ENCODE results near the gene RBPMS2.
"Not testable (repeated sequence)": the region's sequence is repeated elsewhere in the genome, so short reads cannot be mapped to it uniquely, and the experiment has no call there.

RBPMS2 gene

DNA sequence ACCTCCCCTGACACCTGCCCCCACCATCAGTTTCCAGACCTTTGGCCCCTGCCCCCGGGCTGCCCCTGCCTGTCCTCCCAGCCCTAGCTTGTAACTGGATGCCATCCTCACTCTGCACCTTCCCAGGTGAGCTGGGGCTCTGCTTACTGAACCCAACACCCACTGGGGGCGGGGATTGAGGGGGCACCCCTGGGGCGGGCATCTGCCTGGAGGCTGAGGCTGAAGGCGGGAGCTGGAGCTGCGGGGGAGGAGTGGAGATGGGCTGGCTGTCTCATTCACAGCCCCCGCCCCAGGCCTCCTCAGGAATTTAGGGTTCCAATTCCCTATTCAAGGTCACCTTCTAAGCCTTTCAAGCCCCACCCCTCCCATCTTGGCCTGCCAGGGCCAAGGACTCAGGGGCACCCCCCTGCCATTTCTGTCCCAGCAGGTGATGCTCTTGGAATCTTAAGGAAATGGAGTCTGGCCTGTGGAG, 32.4 kb upstream of the RBPMS2 start:
- TF ChIP-seq POLR2A (IDR thresholded peaks at IDR 0.05; ENCODE audit: low read depth, low read length), result no peak
- no peak for TF ChIP-seq POLR2AphosphoS5 (IDR thresholded peaks at IDR 0.05; ENCODE audit: low read depth, low read length)
- no peak for TF ChIP-seq TAF1 (IDR thresholded peaks at IDR 0.05; ENCODE audit: low read depth, low read length)
- no peak for TF ChIP-seq SPI1 (IDR thresholded peaks at IDR 0.05; ENCODE audit: low read depth, low read length)
- TF ChIP-seq POU2F2 (IDR thresholded peaks at IDR 0.05; ENCODE audit: low read depth, low read length), result no peak
- TF ChIP-seq PAX5 (IDR thresholded peaks at IDR 0.05; ENCODE audit: insufficient read depth, low read length, severe bottlenecking), result no peak
- FAIRE-seq (no peak), DNase-seq (ENCODE audit: insufficient read length, low spot score) (no peak)

DNA sequence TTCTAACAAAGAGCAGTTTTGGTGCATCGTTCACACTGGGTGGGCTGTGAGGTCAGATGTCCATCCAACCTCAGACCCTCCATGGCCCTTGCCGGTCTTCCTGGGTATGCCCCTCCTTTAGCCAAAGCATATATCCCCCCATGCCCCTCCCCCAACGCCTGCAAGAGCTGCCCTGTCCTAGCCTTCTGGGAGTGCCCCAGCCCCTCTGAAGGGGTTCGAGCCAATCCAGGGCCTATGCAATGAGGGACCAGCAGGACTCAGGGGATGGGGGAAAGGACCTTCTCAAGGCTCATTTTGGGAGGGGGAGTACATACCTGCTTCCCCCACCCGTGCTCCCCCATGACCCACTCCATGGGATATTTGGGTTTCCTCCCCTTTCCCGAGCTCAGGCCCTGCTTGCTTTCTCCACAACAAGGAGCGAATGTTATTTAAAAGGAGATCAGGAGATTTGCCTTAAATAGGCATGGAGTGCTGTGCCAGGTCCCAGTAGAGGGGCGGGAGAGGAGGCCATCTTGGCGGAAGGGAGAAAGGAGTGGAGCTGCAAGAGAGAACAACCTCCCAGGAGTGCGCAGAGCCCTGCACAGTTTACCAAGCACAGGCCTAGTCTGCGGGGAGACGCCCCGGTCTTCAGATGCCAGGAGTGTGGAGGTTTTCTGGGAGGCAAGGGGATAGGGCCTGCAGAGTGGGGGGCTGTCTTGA, 31.8 kb upstream of the RBPMS2 start:
- no peak for FAIRE-seq
- no peak for TF ChIP-seq POU2F2 (IDR thresholded peaks at IDR 0.05; ENCODE audit: low read depth, low read length)
- TF ChIP-seq TAF1 (IDR thresholded peaks at IDR 0.05; ENCODE audit: low read depth, low read length), result no peak
- DNase-seq (ENCODE audit: insufficient read length, low spot score), result no peak

DNA sequence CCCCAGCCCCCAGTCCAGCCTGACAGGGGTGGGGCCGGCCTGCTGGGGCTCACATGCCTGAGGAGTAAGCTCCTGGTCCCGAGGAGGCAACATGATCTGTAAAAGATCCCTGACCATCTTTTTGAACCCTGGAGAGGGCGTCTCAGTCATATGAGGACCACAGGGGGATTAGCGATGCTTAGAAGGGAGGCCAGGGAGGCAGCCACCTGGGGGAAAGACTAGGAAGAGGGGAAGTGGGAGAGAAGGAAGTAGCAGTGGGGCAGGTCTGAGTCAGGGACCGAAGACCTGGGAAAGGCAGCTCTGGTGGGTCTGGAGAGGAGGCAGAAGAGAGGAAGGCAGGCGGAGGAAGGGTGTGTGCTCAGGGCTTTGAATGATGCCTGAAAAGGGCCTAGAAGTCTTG, 31.1 kb upstream of the RBPMS2 start:
- no peak for TF ChIP-seq SPI1 (IDR thresholded peaks at IDR 0.05; ENCODE audit: low read depth, low read length)
- TF ChIP-seq TAF1 (IDR thresholded peaks at IDR 0.05; ENCODE audit: low read depth, low read length), result no peak
- TF ChIP-seq POLR2AphosphoS5 (IDR thresholded peaks at IDR 0.05; ENCODE audit: low read depth, low read length), result no peak
- TF ChIP-seq POLR2A (IDR thresholded peaks at IDR 0.05; ENCODE audit: low read depth, low read length), result no peak
- TF ChIP-seq PAX5 (IDR thresholded peaks at IDR 0.05; ENCODE audit: insufficient read depth, low read length, severe bottlenecking), result no peak
- no peak for TF ChIP-seq POU2F2 (IDR thresholded peaks at IDR 0.05; ENCODE audit: low read depth, low read length)
- DNase-seq (ENCODE audit: insufficient read length, low spot score) (no peak), FAIRE-seq (no peak)

DNA sequence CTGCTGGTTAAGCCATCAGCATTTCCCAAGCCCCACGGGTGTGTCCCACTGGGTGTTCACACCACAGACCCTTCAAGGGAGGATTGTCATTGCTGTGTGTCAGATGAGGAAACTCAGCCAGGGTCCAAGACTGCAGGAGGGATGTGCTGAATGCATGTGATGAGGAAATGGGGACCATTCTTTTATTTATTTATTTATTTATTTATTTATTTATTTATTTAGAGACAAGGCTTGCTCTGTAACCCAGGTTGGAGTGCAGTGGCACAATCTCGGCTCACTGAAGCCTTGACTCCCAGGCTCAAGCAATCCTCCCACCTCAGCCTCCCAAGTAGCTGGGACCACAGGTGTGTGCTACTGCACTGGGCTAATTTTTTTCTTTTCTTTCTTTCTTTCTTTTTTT, 29.2 kb upstream of the RBPMS2 start:
- TF ChIP-seq PAX5 (IDR thresholded peaks at IDR 0.05; ENCODE audit: insufficient read depth, low read length, severe bottlenecking) (no peak), SPI1 (IDR thresholded peaks at IDR 0.05; ENCODE audit: low read depth, low read length) (no peak), TAF1 (IDR thresholded peaks at IDR 0.05; ENCODE audit: low read depth, low read length) (no peak), POU2F2 (IDR thresholded peaks at IDR 0.05; ENCODE audit: low read depth, low read length) (no peak), POLR2A (IDR thresholded peaks at IDR 0.05; ENCODE audit: low read depth, low read length) (no peak), POLR2AphosphoS5 (IDR thresholded peaks at IDR 0.05; ENCODE audit: low read depth, low read length) (no peak)
- no peak for DNase-seq (ENCODE audit: insufficient read length, low spot score)
- FAIRE-seq, result no peak

DNA sequence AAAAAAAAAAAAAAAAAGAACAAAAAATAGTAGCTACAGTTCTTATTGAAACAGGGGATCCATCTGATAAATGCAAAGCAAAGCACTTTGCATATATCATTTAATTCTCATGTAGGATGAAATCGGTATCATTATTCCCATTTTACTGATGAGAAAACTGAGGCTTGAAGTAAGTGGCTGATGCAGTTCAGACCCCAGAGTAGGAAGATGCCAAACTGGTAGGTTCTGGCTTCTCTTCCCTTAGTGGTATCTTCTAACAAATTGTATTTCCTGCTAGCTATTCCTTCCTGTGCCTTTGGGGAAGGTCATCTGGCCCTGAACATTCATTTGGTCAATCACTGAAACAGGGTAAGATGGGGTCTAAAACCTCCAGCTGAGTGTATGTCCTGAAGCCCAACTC, 28.1 kb upstream of the RBPMS2 start:
- DNase-seq (ENCODE audit: insufficient read length, low spot score) (no peak), FAIRE-seq (no peak)
- no peak for TF ChIP-seq POU2F2 (IDR thresholded peaks at IDR 0.05; ENCODE audit: low read depth, low read length)
- no peak for TF ChIP-seq POLR2AphosphoS5 (IDR thresholded peaks at IDR 0.05; ENCODE audit: low read depth, low read length)
- no peak for TF ChIP-seq SPI1 (IDR thresholded peaks at IDR 0.05; ENCODE audit: low read depth, low read length)
- TF ChIP-seq POLR2A (IDR thresholded peaks at IDR 0.05; ENCODE audit: low read depth, low read length), result no peak
- no peak for TF ChIP-seq TAF1 (IDR thresholded peaks at IDR 0.05; ENCODE audit: low read depth, low read length)
- no peak for TF ChIP-seq PAX5 (IDR thresholded peaks at IDR 0.05; ENCODE audit: insufficient read depth, low read length, severe bottlenecking)

DNA sequence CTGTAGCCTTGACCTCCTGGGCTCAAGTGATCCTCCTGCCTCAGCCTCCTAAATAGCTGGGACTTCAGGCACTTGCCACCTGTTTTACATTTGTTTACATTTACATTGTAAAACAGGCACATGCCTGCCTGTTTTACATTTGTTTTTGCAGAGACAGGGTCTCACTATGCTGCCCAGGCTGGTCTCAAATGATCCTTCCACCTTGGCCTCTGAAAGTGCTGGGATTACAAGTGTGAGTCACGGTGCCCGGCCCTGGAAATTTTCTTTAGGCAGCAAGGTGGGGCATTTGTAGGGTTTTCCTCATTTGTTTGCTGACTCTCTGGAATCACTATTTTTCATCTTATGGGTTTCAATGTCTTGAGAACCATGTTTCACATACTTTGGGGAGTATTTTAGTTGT, 25.1 kb upstream of the RBPMS2 start:
- TF ChIP-seq TAF1 (IDR thresholded peaks at IDR 0.05; ENCODE audit: low read depth, low read length), result no peak
- TF ChIP-seq PAX5 (IDR thresholded peaks at IDR 0.05; ENCODE audit: insufficient read depth, low read length, severe bottlenecking), result no peak
- no peak for TF ChIP-seq POLR2AphosphoS5 (IDR thresholded peaks at IDR 0.05; ENCODE audit: low read depth, low read length)
- TF ChIP-seq SPI1 (IDR thresholded peaks at IDR 0.05; ENCODE audit: low read depth, low read length), result no peak
- no peak for TF ChIP-seq POU2F2 (IDR thresholded peaks at IDR 0.05; ENCODE audit: low read depth, low read length)
- no peak for TF ChIP-seq POLR2A (IDR thresholded peaks at IDR 0.05; ENCODE audit: low read depth, low read length)

DNA sequence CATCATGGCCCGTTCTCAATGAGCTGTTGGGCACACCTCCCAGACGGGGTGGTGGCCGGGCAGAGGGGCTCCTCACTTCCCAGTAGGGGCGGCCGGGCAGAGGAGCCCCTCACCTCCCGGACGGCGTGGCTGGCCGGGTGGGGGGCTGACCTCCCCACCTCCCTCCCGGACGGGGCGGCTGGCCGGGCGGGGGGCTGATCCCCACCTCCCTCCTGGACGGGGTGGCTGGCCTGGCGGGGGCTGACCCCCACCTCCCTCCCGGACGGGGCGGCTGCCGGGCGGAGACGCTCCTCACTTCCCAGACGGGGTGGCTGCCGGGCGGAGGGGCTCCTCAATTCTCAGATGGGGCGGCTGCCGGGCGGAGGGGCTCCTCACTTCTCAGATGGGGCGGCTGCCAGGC, 23.5 kb upstream of the RBPMS2 start:
- not testable (repeated sequence) for FAIRE-seq; DNase-seq (ENCODE audit: insufficient read length, low spot score)

More for the DNA sequence above, 25.1 kb upstream of the RBPMS2 start:
- no peak for FAIRE-seq
- no peak for DNase-seq (ENCODE audit: insufficient read length, low spot score)

DNA sequence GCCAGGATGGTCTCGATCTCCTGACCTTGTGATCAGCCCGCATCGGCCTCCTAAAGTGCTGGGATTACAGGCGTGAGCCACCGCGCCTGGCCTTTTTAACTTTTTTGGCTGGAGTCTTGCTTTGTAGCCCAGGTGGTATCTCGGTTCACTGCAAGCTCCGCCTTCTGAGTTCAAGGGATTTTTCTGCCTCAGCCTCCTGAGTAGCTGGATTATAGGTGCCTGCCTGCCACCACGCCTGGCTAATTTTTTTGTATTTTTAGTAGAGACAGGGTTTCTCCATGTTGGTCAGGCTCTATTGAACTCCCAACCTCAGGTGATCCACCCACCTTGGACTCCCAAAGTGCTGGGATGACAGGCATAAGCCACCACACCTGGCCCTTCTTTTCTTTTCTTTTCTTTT, 20.5 kb upstream of the RBPMS2 start:
- FAIRE-seq; DNase-seq (ENCODE audit: insufficient read length, low spot score): not testable (repeated sequence)

DNA sequence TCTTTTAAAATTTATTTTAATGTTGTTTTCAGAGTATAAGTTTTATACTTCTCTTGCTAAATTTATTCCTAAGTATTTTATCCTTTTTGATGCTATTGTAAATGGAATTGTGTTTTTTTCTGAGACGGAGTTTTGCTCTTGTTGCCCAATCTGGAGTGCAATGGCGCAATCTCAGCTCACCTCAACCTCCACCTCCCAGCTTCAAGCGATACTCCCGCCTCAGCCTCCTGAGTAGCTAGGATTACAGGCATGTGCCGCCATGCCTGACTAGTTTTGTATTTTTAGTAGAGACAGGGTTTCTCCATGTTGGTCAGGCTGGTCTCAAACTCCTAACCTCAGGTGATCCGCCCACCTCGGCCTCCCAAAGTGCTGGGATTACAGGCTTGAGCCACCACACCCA, 19.9 kb upstream of the RBPMS2 start:
- FAIRE-seq; DNase-seq (ENCODE audit: insufficient read length, low spot score): not testable (repeated sequence)

DNA sequence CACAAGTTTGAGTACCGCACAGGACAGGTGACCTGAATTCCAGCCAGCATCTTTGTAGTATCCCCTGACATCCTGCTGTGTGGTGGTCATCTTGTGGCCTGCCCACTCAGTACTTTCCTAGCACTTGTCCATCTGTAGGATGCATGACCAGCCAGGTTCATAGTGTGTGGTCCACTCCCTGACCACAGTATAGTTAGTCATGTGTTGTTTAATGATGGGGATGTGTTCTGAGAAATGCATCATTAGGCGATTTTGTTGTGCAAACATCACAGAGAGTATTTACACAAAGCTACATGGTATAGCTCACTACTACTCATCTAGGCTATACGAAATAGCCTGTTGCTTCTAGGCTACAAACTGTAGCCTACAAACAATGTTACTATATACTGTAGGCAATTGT, 16.9 kb upstream of the RBPMS2 start:
- no peak for TF ChIP-seq TAF1 (IDR thresholded peaks at IDR 0.05; ENCODE audit: low read depth, low read length)
- no peak for TF ChIP-seq POU2F2 (IDR thresholded peaks at IDR 0.05; ENCODE audit: low read depth, low read length)
- no peak for TF ChIP-seq POLR2A (IDR thresholded peaks at IDR 0.05; ENCODE audit: low read depth, low read length)
- TF ChIP-seq SPI1 (IDR thresholded peaks at IDR 0.05; ENCODE audit: low read depth, low read length), result no peak
- no peak for TF ChIP-seq PAX5 (IDR thresholded peaks at IDR 0.05; ENCODE audit: insufficient read depth, low read length, severe bottlenecking)
- no peak for TF ChIP-seq POLR2AphosphoS5 (IDR thresholded peaks at IDR 0.05; ENCODE audit: low read depth, low read length)
- FAIRE-seq (no peak), DNase-seq (ENCODE audit: insufficient read length, low spot score) (no peak)

DNA sequence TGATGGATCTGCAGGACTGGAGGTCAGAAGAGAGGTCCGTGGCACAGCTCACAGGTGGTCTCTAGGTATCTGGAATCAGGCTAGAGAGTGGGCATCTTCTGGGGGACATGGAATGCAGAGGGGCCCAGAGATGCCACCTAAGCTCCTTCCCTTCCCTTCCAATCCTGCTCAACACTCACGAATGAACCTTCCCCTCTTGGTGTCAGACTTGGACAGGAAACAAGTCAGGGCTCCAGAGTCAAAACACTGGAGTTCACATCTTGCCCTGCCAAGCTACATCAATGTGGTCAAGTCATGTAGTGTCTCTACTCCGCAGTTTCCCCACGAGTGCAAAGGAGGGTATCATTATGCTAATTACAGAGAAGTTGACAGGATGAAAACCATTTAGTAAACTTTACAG, 16.0 kb upstream of the RBPMS2 start:
- FAIRE-seq, result no peak
- TF ChIP-seq POLR2AphosphoS5 (IDR thresholded peaks at IDR 0.05; ENCODE audit: low read depth, low read length) (no peak), POLR2A (IDR thresholded peaks at IDR 0.05; ENCODE audit: low read depth, low read length) (no peak), POU2F2 (IDR thresholded peaks at IDR 0.05; ENCODE audit: low read depth, low read length) (no peak), PAX5 (IDR thresholded peaks at IDR 0.05; ENCODE audit: insufficient read depth, low read length, severe bottlenecking) (no peak), TAF1 (IDR thresholded peaks at IDR 0.05; ENCODE audit: low read depth, low read length) (no peak), SPI1 (IDR thresholded peaks at IDR 0.05; ENCODE audit: low read depth, low read length) (no peak)
- no peak for DNase-seq (ENCODE audit: insufficient read length, low spot score)
